Lung (tissue), 12 donors: ENCODE measurements around the gene EIF2B5. TPM values are rescaled to one million over a fixed set of nuclear protein-coding genes. Genes with fewer than 3 reads are reported as not detected.

Source experiments
- ATAC-seq: fragments of 200-7000 bp; cut with Tn5 transposase; one replicate; pipeline ENCODE4 v1.9.1; 2020; ENCODE audit warnings: moderate number of reproducible peaks; ENCODE audit not compliant: insufficient read depth, low FRiP score
- DNase-seq, 3 donors: peaks; one replicate each; pipeline ENCODE4 v3.0.0-alpha.2; 2013 to 2017
- H3K27ac ChIP-seq, 2 donors: one replicate each; pipeline ENCODE4 v1.5.1; 2013; ENCODE audit warnings: mild to moderate bottlenecking in 2 of 2, moderate library complexity in 2 of 2, control low read depth in 1 of 2, inconsistent platforms in 1 of 2, low read depth in 1 of 2, low read length in 1 of 2
- H3K27me3 ChIP-seq, 3 donors: one replicate each; pipeline ENCODE4 v1.5.1; 2013; ENCODE audit warnings: low read length in 2 of 3; ENCODE audit not compliant: control insufficient read depth in 3 of 3, insufficient read depth in 3 of 3
- H3K36me3 ChIP-seq, 4 donors: one replicate each; pipeline ENCODE4 v1.5.1; 2013; ENCODE audit warnings: low read length in 4 of 4, mild to moderate bottlenecking in 1 of 4, moderate library complexity in 1 of 4; ENCODE audit not compliant: control insufficient read depth in 4 of 4, insufficient read depth in 4 of 4
- H3K4me1 ChIP-seq, 5 donors: one replicate each; pipeline ENCODE4 v1.5.1; 2013; ENCODE audit warnings: low read length in 5 of 5, mild to moderate bottlenecking in 2 of 5, moderate library complexity in 1 of 5; ENCODE audit not compliant: control insufficient read depth in 5 of 5, insufficient read depth in 5 of 5
- H3K4me3 ChIP-seq: one replicate; pipeline ENCODE4 v1.5.1; 2013; ENCODE audit warnings: mild to moderate bottlenecking, control low read depth, moderate library complexity
- H3K9ac ChIP-seq, 2 donors: one replicate each; pipeline ENCODE4 v1.5.1; 2013; ENCODE audit warnings: low read length in 2 of 2, control low read depth in 1 of 2; ENCODE audit not compliant: insufficient read depth in 1 of 2
- H3K9me3 ChIP-seq, 4 donors: one replicate each; pipeline ENCODE4 v1.5.1; 2013; ENCODE audit warnings: low read length in 3 of 4, mild to moderate bottlenecking in 1 of 4, moderate library complexity in 1 of 4; ENCODE audit not compliant: control insufficient read depth in 4 of 4, insufficient read depth in 3 of 4
- CTCF ChIP-seq: IDR thresholded peaks from 2 replicates; pipeline ENCODE4 v1.5.1; 2012; ENCODE audit warnings: mild to moderate bottlenecking; ENCODE audit errors: control extremely low read depth, extremely low read depth
- WGBS, 2 donors: extraction: QIAGEN DNeasy Blood & Tissue Kit; methylation state at CpG; one replicate each; pipeline ENCODE4 v1.1.7; 2013; 5-methylcytosine and 5-hydroxymethylcytosine counted together
- polyA plus RNA-seq, 2 donors: library from polyadenylated mRNA; stranded (reverse); fragments of 200-250 nt; gene quantifications; one replicate each; pipeline ENCODE4 v1.2.1, GENCODE V29; 2013
- total RNA-seq, 2 donors: library from RNA; depleted of rRNA in 1 of 2; stranded (reverse); fragments of >200 nt in 1 of 2; gene quantifications; one replicate each; pipeline ENCODE4 v1.2.1, GENCODE V29; 2014 to 2021
- donor health status: control.
- donor health status: control.
- donor health status: Bipolar disorder and iron deficiency.
- donor health status: healthy.
- donor health status: DM: yes; HTN: yes; CAD: no.

The EIF2B5 gene
- total and polyA plus RNA-seq, 4 donors, result 32.5 to 43.2 (median 37.8) TPM

- DNase-seq, result peak; percentile 70 to 84 (median 72)
- H3K4me1 ChIP-seq, result peaks cover 0 to 19% (median 14%) of the 10 kb centered on the region in 5 donors
These were observed 19.9 kb downstream of the EIF2B5 start, which contains the start of gene DVL3 for GRCh38 chr3:184154885-184155643. Gene DVL3, plus strand, starts transcription at chr3:184155377. Its CDS starts 259 bp downstream, at chr3:184155636.

DNA sequence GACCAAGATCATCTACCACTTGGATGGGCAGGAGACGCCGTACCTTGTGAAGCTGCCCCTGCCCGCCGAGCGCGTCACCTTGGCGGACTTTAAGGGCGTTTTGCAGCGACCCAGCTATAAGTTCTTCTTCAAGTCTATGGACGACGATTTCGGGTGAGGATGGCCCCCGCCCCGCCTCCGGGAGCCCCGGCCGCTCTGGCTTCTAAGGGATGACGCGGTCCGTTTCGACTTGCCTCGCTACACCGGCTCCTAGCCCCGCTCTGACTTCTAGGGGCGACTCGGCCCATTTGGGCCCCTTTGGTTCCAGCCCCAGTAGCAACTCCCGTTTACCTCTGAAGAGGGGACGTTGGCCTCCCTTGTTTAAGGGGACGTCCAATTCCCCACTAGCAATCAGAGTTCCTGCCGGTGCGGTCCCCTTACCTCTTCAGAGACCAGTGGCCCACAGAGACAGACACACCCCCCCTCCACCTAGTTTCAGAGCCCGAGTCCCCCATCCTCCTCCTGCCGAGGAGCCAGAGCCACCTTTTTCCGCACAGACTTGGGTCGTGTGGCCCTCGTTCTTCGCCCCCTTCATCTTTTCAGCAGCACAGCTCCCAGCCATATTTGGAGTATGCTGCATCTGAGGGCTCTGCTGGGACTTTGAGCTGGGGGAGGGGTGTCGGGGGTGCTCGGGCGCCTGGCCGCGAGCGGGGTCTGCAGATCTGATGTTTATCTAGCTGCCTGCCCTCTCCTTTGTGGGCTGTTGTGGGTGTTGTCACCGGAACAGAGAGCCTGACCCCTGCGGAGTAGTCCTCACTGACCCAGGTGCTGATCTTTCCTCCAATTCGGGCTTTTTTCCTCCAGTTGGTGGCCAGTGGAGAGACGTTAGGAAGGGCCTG is 20.7 kb downstream of the EIF2B5 start:
- peak in 1 of 3 donors; percentile 38 for DNase-seq
- 0 to 1% methylated on average over 40 to 47 of the region's 47 CpGs for WGBS, 2 donors
- TF ChIP-seq CTCF, result no peak
- H3K27ac ChIP-seq, result peak overlapping the region; percentile 88 to 91
- peaks cover 7 to 24% (median 22%) of the 10 kb centered on the region in 5 donors for H3K4me1 ChIP-seq
- peak overlapping the region; percentile 70 for H3K4me3 ChIP-seq
- H3K9me3 ChIP-seq, result no peaks in the 10 kb centered on the region
- no peaks in the 10 kb centered on the region for H3K36me3 ChIP-seq
- H3K9ac ChIP-seq, result peak overlapping the region; percentile 72 to 82
- ATAC-seq, result no peak
- H3K27me3 ChIP-seq, result no peaks in the 10 kb centered on the region

More at GRCh38 chr3:184154885-184155643, 19.9 kb downstream of the EIF2B5 start, which contains the start of gene DVL3:
- TF ChIP-seq CTCF, result no peak
- Histone ChIP-seq H3K9me3 (no peaks in the 10 kb centered on the region), H3K4me3 (peak within 1 kb of the TSS; percentile 70), H3K36me3 (no peaks in the 10 kb centered on the region), H3K27ac (peak within 1 kb of the TSS; percentile 88 to 91), H3K9ac (peak within 1 kb of the TSS; percentile 72 to 82), H3K27me3 (no peaks in the 10 kb centered on the region)
- WGBS, 2 donors, result 1 to 3% methylated on average over 38 to 84 of the region's 84 CpGs
- peak; percentile 85 for ATAC-seq

GRCh38 chr3:184156522-184156955 is 21.4 kb downstream of the EIF2B5 start:
- TF ChIP-seq CTCF, result no peak
- Histone ChIP-seq H3K36me3 (no peaks in the 10 kb centered on the region), H3K4me3 (peak overlapping the region; percentile 70), H3K27ac (peak overlapping the region; percentile 76 to 88), H3K9ac (peak overlapping the region; percentile 82 to 94), H3K4me1 (peaks cover 9 to 27% (median 24%) of the 10 kb centered on the region in 5 donors), H3K27me3 (no peaks in the 10 kb centered on the region), H3K9me3 (no peaks in the 10 kb centered on the region)
- ATAC-seq, result no peak
- DNase-seq, result peak; percentile 82 to 89 (median 84)
- WGBS, 2 donors, result 5 to 6% methylated on average over 6 of the region's 6 CpGs
